NCI-H1436 treated with DMSO at 0.1 percent for 48 hours (cell line): Measurements from ENCODE around the gene ZSCAN20.

Experiments
- DNase-seq: peaks from one replicate; lab custom pipeline; 2025; lab: John Stamatoyannopoulos, UW

ZSCAN20 gene

DNA sequence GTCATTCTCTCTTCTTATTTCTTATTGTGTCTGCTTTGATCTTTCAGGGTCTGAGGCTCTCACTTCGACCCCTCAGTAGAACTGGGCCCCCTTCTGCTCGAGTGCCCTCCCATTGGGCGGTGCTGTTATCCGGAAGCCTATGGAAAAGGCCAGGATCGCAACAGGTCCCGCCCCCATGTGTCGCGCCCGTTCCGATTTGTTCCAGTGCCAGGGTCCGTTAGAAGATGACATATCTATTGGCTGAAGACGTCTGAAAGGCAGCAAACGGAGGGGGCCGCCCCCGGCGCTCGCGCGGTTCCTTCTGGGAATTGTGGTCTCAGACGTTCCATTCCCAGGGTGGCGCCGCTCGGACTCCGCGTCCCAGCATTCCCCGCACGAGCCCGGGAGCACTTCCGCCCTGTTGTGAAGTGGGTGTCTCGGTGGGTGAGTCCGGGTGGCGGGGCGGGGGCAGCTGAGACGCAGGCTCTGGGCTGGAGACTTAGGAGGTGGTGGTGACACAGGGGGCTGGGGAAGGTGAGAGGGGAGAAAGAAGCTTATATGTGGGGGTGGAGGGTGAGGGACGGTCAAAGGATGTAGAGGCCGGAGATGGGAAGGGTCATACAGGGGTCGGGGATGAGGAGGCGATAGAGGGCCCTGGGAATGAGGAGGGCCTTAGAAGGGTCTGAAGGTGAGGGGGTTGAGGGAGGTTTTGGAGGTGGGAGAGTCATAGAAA is at the start of gene ZSCAN20:
TSS of gene ZSCAN20 (plus strand) at position 377 of the 712 bp plus-strand sequence. CDS start 6,644 bp downstream, outside the sequence.
- peak; percentile 94 for DNase-seq

DNA sequence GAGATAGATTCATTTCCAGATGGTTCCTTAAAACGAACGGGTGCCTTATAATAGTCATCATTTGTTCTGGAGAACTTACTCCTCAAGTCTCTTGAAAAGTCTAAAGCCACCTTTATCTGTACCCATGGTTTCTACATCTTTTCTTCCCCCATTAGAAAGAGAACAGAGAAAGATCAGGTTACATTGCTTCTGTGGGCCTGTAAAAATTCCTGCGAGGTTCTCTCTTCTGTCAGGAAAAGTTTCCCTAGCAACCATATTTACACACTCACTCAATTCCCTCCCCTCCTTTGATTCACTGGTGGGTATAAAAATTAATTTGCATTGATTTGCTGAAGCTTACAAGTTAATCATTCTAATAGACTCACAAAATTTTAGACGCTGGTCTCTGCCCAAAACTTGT is 48.2 kb upstream of the ZSCAN20 start:
- no peak for DNase-seq

- no peak for DNase-seq
Measured at GRCh38 chr1:33424610-33425009, 47.8 kb upstream of the ZSCAN20 start.

- DNase-seq = no peak
Measured at GRCh38 chr1:33425900-33426299, 46.5 kb upstream of the ZSCAN20 start.

- DNase-seq = no peak
Measured at GRCh38 chr1:33426916-33427315, 45.5 kb upstream of the ZSCAN20 start.

DNA sequence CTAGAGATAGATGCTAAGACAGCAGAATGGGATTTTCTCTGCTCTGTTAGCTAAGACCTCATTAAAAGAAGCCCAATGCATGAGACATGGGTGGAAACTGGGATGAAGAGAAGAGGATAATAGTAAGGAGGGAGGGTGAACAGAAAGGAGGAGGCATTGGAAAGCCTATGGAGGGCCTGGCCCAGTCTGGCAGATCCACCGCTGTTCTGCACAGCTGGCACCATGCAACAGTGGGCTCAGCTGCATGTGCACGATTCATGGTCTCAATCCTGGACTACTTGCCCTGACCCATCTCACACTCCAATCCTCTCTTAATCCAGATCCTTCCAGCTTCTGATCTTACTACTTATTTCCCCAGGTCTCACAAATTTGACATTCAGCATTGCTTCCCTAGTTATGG is 43.8 kb upstream of the ZSCAN20 start:
- no peak for DNase-seq

DNA sequence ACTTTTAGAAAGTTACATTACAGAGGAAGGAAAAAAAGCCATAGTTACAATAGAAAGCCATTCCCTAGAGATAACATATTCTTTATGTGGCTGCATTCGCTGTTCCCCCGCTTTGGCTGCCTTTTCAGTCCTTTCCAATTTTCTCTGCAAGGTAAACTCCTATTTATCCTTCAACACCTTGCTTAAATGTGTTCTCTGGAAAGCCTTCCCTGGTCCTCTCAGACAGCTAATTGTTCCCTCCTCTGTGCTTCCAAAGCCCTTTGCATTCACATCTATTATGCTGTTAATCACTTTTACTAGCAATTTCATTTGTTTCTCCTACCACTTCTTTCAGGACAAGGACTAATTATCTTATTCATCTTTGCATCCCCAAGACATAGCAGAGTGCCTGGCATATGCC is 43.1 kb upstream of the ZSCAN20 start:
- peak; percentile 56 for DNase-seq

DNA sequence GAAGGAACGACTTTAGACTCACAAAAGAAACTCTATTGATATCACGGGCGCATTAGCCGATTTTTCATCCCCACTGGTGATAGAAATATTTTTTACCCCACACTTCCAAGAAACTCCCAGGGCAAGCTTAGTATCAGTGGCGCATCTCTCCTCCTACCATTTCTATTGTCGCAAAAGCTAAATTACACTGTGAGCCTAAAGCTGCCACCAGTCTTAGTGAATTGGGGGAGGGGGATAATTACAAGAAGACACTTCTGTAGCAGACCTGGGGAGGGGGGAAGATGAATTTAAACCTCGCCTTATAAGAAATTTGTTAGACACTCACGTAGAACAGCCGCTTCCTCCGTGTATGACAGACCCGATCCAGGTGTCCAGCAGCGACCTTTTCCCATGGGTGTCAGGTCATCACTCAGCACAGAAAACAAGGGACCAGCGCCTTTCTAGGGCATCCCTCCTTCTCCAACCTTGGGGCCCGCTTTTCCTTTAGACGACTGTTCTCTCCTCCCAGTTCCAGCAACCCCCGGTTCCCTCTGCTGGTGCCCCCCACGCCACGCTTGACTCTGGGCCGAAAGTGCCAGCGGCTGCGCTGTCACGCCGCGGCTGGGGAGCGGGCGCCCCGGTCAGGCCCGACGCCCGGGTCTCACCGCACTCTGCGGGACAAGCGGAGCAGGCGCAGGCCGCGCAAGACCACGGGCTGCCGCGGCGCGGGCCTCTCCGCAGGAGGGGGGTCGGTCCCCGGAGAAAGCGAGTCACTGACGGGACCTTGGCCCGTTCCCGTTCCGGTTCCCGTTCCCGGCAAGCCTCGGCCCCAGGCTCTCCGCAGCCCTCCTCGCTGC is 42.4 kb upstream of the ZSCAN20 start:
- DNase-seq = no peak

- peak; percentile 94 for DNase-seq
Measured at GRCh38 chr1:33430692-33431593, 41.5 kb upstream of the ZSCAN20 start, which contains the start of gene PHC2. Gene PHC2, minus strand, starts transcription at chr1:33431095. Its CDS starts 55,556 bp downstream, at chr1:33375539.

- no peak for DNase-seq
Measured at GRCh38 chr1:33433509-33434362, 38.7 kb upstream of the ZSCAN20 start.

DNA sequence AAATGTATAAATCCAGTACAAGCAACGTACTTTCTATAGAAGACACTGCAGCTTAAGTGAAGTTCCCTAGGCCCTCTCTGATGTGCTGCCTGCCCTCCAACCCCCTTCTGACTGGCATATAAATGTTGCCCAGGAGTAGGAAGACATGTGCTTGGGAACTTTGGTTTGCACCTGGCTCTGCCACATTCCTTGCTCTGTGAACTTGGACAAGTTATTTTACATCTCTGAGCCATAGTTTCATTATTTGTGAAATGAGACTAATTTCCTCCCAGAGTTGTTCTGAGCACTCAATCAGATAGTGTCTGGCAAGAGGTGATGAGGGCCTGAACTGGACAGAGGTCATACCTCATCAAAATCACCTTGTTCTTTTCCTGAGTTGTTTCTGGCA is 38.1 kb upstream of the ZSCAN20 start:
- no peak for DNase-seq

DNA sequence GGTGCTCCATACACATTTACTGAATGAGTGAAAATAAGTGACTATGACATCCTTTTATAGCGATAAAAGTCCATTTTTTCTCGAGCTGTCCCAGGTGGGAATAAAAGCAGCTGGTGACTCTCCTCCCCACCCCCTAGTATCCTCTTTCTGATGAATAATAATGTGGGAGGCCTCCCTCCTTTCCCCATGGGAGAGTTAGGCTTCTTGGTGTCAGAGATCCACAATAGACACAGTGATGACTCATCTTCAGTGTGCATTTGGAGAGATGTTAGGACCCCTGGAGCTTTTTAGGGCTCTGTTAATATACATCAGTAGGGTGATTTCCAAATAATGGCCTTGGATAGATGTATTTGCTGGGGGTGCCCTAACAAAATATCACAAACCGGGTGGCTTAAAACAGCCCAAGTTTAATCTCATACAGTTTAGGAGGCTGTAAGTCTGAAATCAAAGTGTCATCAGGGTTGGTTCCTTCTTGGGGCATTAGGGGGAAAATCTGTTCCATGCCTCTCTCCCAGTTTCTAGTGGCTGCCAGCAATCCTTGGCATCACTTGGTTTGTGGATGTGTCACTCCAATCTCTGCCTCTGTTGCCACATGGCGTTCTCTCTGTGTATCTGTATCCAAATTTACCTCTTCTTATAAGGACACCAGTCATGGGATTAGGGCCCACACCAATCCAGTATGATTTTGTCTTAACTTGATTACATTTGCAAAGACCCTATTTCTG is 37.2 kb upstream of the ZSCAN20 start:
- DNase-seq = no peak

DNA sequence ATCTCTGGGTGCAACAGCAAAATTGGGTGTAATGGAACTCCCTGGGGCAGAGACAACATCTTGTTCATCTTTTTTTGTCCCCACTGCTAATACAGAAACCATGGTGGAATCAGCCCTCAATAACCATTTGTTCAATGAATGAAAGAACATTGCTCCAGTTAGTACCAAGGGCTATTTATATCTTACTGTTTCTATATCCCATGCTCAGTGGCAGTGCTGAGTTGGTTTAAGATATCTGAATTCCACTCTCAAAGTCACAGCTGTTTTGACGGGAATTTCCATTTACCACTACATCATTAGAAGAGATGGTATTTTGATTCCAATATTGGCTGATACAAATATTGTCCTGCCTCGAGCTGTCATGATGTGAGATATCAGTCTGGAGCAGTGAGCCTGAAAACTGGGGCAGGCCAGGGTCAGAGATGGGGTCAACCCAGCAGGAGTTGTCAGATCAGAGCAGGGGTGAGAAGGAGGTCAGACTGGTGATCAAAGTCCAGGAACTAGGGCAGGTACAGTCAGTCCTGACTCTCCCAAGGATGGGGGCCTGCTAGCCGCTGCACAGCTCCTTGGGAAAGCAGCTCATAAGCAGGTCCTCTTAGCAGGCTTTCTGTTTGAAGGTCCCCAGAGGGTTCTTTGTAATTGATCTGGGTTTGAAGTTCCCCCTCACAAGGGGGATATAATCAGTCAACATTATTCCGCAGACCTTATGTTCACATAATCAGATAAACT is 35.7 kb upstream of the ZSCAN20 start:
- no peak for DNase-seq

GRCh38 chr1:33438364-33439160 is 33.9 kb upstream of the ZSCAN20 start:
- DNase-seq = no peak

GRCh38 chr1:33439662-33440061 is 32.8 kb upstream of the ZSCAN20 start:
- no peak for DNase-seq

GRCh38 chr1:33441088-33441745 is 31.2 kb upstream of the ZSCAN20 start:
- no peak for DNase-seq

DNA sequence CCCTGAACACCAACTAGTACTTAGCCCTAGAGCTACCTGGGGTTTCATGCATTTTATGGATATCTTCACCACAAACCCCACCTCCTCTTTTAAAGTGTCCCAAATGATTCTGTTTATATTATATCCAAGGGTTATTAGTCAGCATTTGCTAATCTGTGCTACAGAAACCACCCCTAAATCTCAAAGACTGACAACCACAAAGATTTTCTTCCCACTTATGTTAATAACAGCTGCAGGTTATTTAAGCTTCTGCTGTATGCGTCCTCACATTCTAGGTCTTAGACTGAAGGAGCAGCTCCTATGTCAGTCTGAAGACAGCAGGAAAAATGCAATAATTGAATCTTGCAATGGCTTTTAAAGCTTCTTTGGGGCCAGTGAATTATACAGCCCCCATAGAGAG is 30.3 kb upstream of the ZSCAN20 start:
- no peak for DNase-seq

DNA sequence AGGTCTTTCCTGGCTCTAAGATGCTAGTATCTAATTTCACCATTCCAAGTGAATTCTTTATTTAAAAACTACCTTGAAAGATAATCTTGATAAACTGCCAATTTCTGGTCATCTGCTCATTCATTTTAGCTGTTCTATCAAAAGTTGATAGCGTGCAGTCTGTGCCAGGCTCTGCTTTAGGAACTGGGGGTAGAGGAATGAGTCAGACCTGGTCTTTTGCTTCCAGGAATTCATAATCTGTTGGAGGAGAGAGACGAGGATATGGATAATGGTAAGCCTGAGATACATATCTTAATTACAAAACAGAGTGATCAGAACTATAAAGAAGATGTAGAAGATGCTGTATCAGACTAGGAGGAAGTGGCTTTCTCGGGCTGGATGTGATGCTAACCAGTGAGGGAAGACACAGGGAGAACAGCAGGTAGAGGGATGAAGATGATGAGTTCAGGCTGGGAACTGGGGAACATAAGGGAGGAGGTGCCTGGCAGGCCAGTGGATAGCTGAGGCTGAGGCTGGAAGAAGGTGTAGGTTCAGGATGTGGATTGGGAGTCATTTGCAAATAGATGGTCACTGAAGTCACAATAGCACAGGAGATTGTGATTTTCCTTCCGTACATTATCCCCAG is 29.3 kb upstream of the ZSCAN20 start:
- DNase-seq = no peak
